ENCODE measurements around the gene STK39.

Gene STK39

GRCh38 chr2:168160897-168161296, 86.5 kb downstream of the STK39 start:
- DNase-seq (ENCODE audit: low read depth in 2 of 2), result no peak

- no peak for DNase-seq (ENCODE audit: low read depth in 2 of 2)
These were observed 87.4 kb downstream of the STK39 start for GRCh38 chr2:168159754-168160585.

GRCh38 chr2:168158586-168158985, 88.8 kb downstream of the STK39 start:
- no peak for DNase-seq (ENCODE audit: low read depth in 2 of 2)

- DNase-seq (ENCODE audit: low read depth in 2 of 2), result no peak
These were observed 89.5 kb downstream of the STK39 start for GRCh38 chr2:168157926-168158325.

GRCh38 chr2:168157070-168157469, 90.3 kb downstream of the STK39 start:
- DNase-seq (ENCODE audit: low read depth in 2 of 2), result no peak

- DNase-seq (ENCODE audit: low read depth in 2 of 2), result no peak
These were observed 90.7 kb downstream of the STK39 start for GRCh38 chr2:168156661-168157060.

- no peak for DNase-seq (ENCODE audit: low read depth in 2 of 2)
These were observed 91.7 kb downstream of the STK39 start for GRCh38 chr2:168155680-168156079.

GRCh38 chr2:168155046-168155445, 92.3 kb downstream of the STK39 start:
- no peak for DNase-seq (ENCODE audit: low read depth in 2 of 2)

GRCh38 chr2:168152902-168153530, 94.4 kb downstream of the STK39 start:
- DNase-seq (ENCODE audit: low read depth in 2 of 2), result no peak

GRCh38 chr2:168149986-168150385, 97.4 kb downstream of the STK39 start:
- no peak for DNase-seq (ENCODE audit: low read depth in 2 of 2)

- DNase-seq (ENCODE audit: low read depth in 2 of 2), result no peak
These were observed 98.0 kb downstream of the STK39 start for GRCh38 chr2:168149150-168149974.

GRCh38 chr2:168147830-168148794, 99.3 kb downstream of the STK39 start:
- DNase-seq (ENCODE audit: low read depth in 2 of 2), result no peak

GRCh38 chr2:168146892-168147810, 100.2 kb downstream of the STK39 start:
- no peak for DNase-seq (ENCODE audit: low read depth in 2 of 2)

- DNase-seq (ENCODE audit: low read depth in 2 of 2), result no peak
These were observed 101.7 kb downstream of the STK39 start for GRCh38 chr2:168145426-168146310.

GRCh38 chr2:168145011-168145410, 102.4 kb downstream of the STK39 start:
- no peak for DNase-seq (ENCODE audit: low read depth in 2 of 2)

- no peak for DNase-seq (ENCODE audit: low read depth in 2 of 2)
These were observed 103.6 kb downstream of the STK39 start for GRCh38 chr2:168143813-168144212.

- no peak for DNase-seq (ENCODE audit: low read depth in 2 of 2)
These were observed 106.5 kb downstream of the STK39 start for GRCh38 chr2:168140892-168141291.

- no peak for DNase-seq (ENCODE audit: low read depth in 2 of 2)
These were observed 107.5 kb downstream of the STK39 start for GRCh38 chr2:168139852-168140251.

- no peak for DNase-seq (ENCODE audit: low read depth in 2 of 2)
These were observed 108.5 kb downstream of the STK39 start for GRCh38 chr2:168138901-168139300.

Measured in stimulated activated CD4-positive, alpha-beta T cell treated with anti-CD3 and anti-CD28 coated beads, Interleukin-15, amount 100 ng/mL, for 48 hours (primary cell).